Measurements from ENCODE around the gene TXNDC16.

Gene TXNDC16

GRCh38 chr14:52547027-52547426, 5.3 kb downstream of the TXNDC16 start:
- TF ChIP-seq SUZ12 (IDR thresholded peaks at IDR 0.05) (no peak), SP1 (IDR thresholded peaks at IDR 0.05) (no peak), BHLHE40 (IDR thresholded peaks at IDR 0.05; ENCODE audit: borderline replicate concordance) (no peak), TARDBP (IDR thresholded peaks at IDR 0.05) (no peak), FOXK2 (IDR thresholded peaks at IDR 0.05) (no peak), NFRKB (IDR thresholded peaks at IDR 0.05) (no peak), FOXM1 (IDR thresholded peaks at IDR 0.05; ENCODE audit: borderline replicate concordance) (no peak), L3MBTL2 (conservative IDR thresholded peaks at IDR 0.05) (no peak), ZNF384 (IDR thresholded peaks at IDR 0.05) (no peak)
- TF ChIP-seq, protein P1, sequence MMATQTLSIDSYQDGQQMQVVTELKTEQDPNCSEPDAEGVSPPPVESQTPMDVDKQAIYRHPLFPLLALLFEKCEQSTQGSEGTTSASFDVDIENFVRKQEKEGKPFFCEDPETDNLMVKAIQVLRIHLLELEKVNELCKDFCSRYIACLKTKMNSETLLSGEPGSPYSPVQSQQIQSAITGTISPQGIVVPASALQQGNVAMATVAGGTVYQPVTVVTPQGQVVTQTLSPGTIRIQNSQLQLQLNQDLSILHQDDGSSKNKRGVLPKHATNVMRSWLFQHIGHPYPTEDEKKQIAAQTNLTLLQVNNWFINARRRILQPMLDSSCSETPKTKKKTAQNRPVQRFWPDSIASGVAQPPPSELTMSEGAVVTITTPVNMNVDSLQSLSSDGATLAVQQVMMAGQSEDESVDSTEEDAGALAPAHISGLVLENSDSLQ (IDR thresholded peaks at IDR 0.05), result no peak
- DNase-seq (ENCODE audit: extremely low spot score), result no peak
- CTCF ChIA-PET, result no interaction called here
- POLR2A ChIA-PET, result interaction anchor here (0.9 kb wide), 1 partner anchor 1454 kb away, joined by 3 read pairs; no protein-coding TSS in a partner anchor

- POLR2A ChIA-PET, result interaction anchor here (0.9 kb wide), 1 partner anchor 1453 kb away, joined by 3 read pairs; no protein-coding TSS in a partner anchor
- CTCF ChIA-PET, result no interaction called here
Measured at GRCh38 chr14:52546318-52546670, 6.0 kb downstream of the TXNDC16 start.

GRCh38 chr14:52545584-52546317, 6.6 kb downstream of the TXNDC16 start:
- TF ChIP-seq ELF4 (IDR thresholded peaks at IDR 0.05) (no peak), SUZ12 (IDR thresholded peaks at IDR 0.05) (no peak), ARNT (IDR thresholded peaks at IDR 0.05) (no peak), BHLHE40 (IDR thresholded peaks at IDR 0.05; ENCODE audit: borderline replicate concordance) (no peak), L3MBTL2 (conservative IDR thresholded peaks at IDR 0.05) (no peak), TARDBP (IDR thresholded peaks at IDR 0.05) (no peak), FOXM1 (IDR thresholded peaks at IDR 0.05; ENCODE audit: borderline replicate concordance) (no peak), CTBP1 (IDR thresholded peaks at IDR 0.05; ENCODE audit: borderline replicate concordance) (no peak), NFRKB (IDR thresholded peaks at IDR 0.05) (no peak), FOXK2 (IDR thresholded peaks at IDR 0.05) (no peak), FOXA1 (IDR thresholded peaks at IDR 0.05) (no peak), LEF1 (IDR thresholded peaks at IDR 0.05; ENCODE audit: borderline replicate concordance) (no peak), SP1 (IDR thresholded peaks at IDR 0.05) (no peak), HDGF (IDR thresholded peaks at IDR 0.05; ENCODE audit: borderline replicate concordance) (no peak), ZNF384 (IDR thresholded peaks at IDR 0.05) (no peak)
- TF ChIP-seq, protein P1 (IDR thresholded peaks at IDR 0.05), result no peak
- ChIA-PET POLR2A (interaction anchor here (0.9 kb wide), 1 partner anchor 1452 kb away, joined by 3 read pairs; no protein-coding TSS in a partner anchor), CTCF (no interaction called here)
- DNase-seq (ENCODE audit: extremely low spot score), result no peak

More at GRCh38 chr14:52546318-52546670, 6.0 kb downstream of the TXNDC16 start:
- DNase-seq (ENCODE audit: extremely low spot score), result no peak
- TF ChIP-seq FOXM1 (IDR thresholded peaks at IDR 0.05; ENCODE audit: borderline replicate concordance) (no peak), NFRKB (IDR thresholded peaks at IDR 0.05) (no peak), FOXA1 (IDR thresholded peaks at IDR 0.05) (no peak), CTBP1 (IDR thresholded peaks at IDR 0.05; ENCODE audit: borderline replicate concordance) (no peak), SUZ12 (IDR thresholded peaks at IDR 0.05) (no peak), ELF4 (IDR thresholded peaks at IDR 0.05) (no peak), L3MBTL2 (conservative IDR thresholded peaks at IDR 0.05) (no peak), TARDBP (IDR thresholded peaks at IDR 0.05) (no peak), BHLHE40 (IDR thresholded peaks at IDR 0.05; ENCODE audit: borderline replicate concordance) (no peak), ZNF384 (IDR thresholded peaks at IDR 0.05) (no peak), LEF1 (IDR thresholded peaks at IDR 0.05; ENCODE audit: borderline replicate concordance) (no peak), SP1 (IDR thresholded peaks at IDR 0.05) (no peak), ARNT (IDR thresholded peaks at IDR 0.05) (no peak), HDGF (IDR thresholded peaks at IDR 0.05; ENCODE audit: borderline replicate concordance) (no peak), FOXK2 (IDR thresholded peaks at IDR 0.05) (no peak)
- TF ChIP-seq, protein P1 (IDR thresholded peaks at IDR 0.05), result no peak

GRCh38 chr14:52538623-52539022, 13.7 kb downstream of the TXNDC16 start:
- TF ChIP-seq TARDBP (IDR thresholded peaks at IDR 0.05), result no peak
- TF ChIP-seq ZNF384 (IDR thresholded peaks at IDR 0.05), result no peak
- TF ChIP-seq ARNT (IDR thresholded peaks at IDR 0.05), result no peak
- no peak for TF ChIP-seq ELF4 (IDR thresholded peaks at IDR 0.05)
- no peak for TF ChIP-seq SP1 (IDR thresholded peaks at IDR 0.05)
- TF ChIP-seq FOXK2 (IDR thresholded peaks at IDR 0.05), result no peak
- TF ChIP-seq FOXA1 (IDR thresholded peaks at IDR 0.05), result no peak
- no peak for TF ChIP-seq L3MBTL2 (conservative IDR thresholded peaks at IDR 0.05)
- TF ChIP-seq NFRKB (IDR thresholded peaks at IDR 0.05), result no peak
- TF ChIP-seq HDGF (IDR thresholded peaks at IDR 0.05; ENCODE audit: borderline replicate concordance), result no peak
- no peak for TF ChIP-seq CTBP1 (IDR thresholded peaks at IDR 0.05; ENCODE audit: borderline replicate concordance)
- TF ChIP-seq, protein P1 (IDR thresholded peaks at IDR 0.05), result no peak
- no peak for TF ChIP-seq SUZ12 (IDR thresholded peaks at IDR 0.05)
- no peak for TF ChIP-seq BHLHE40 (IDR thresholded peaks at IDR 0.05; ENCODE audit: borderline replicate concordance)
- no peak for DNase-seq (ENCODE audit: extremely low spot score)
- POLR2A ChIA-PET, result no interaction called here
- CTCF ChIA-PET, result no interaction called here

- CTCF ChIA-PET, result interaction anchor here (0.7 to 0.9 kb wide), 2 partner anchors 16 to 296 kb away, joined by 3 to 4 read pairs; partner anchors contain the start of gene TXNDC16
- no peak for DNase-seq (ENCODE audit: extremely low spot score)
- no peak for TF ChIP-seq FOXM1 (IDR thresholded peaks at IDR 0.05; ENCODE audit: borderline replicate concordance)
- TF ChIP-seq CTBP1 (IDR thresholded peaks at IDR 0.05; ENCODE audit: borderline replicate concordance), result no peak
- TF ChIP-seq L3MBTL2 (conservative IDR thresholded peaks at IDR 0.05), result no peak
- TF ChIP-seq BHLHE40 (IDR thresholded peaks at IDR 0.05; ENCODE audit: borderline replicate concordance), result no peak
- no peak for TF ChIP-seq ELF4 (IDR thresholded peaks at IDR 0.05)
- TF ChIP-seq, protein P1 (IDR thresholded peaks at IDR 0.05), result no peak
- TF ChIP-seq SP1 (IDR thresholded peaks at IDR 0.05), result no peak
- TF ChIP-seq ARNT (IDR thresholded peaks at IDR 0.05), result no peak
- POLR2A ChIA-PET, result no interaction called here
Measured at GRCh38 chr14:52536269-52536668, 16.0 kb downstream of the TXNDC16 start.
